SK-N-MC (cell line): ENCODE results near the gene RPS23.
A peak's percentile ranks its signal among the peaks of the same experiment; 100 is the strongest.

Source experiments
- DNase-seq: peaks from one replicate; pipeline ENCODE4 v3.0.0-alpha.2; 2011; ENCODE audit warnings: low read depth, low spot score
- H3K27ac ChIP-seq: fragments of 200-600 bp; sonication (generic); 2 replicates; pipeline ENCODE4 v1.5.1; 2016; ENCODE audit warnings: mixed run types
- H3K36me3 ChIP-seq: fragments of 200-600 bp; sonication (generic); 2 replicates; pipeline ENCODE4 v1.6.1; 2017; ENCODE audit warnings: antibody characterized with exemption, low read length, mixed read lengths; ENCODE audit not compliant: insufficient read depth
- H3K4me3 ChIP-seq: fragments of 200-600 bp; sonication (generic); 2 replicates; pipeline ENCODE4 v1.5.1; 2016
- H3K9ac ChIP-seq: fragments of 200-600 bp; sonication (generic); 2 replicates; pipeline ENCODE4 v1.8.0; 2017; ENCODE audit warnings: mixed run types, mixed read lengths; ENCODE audit not compliant: insufficient read length
- H3K9me3 ChIP-seq: fragments of 200-600 bp; sonication (generic); 2 replicates; pipeline ENCODE4 v1.6.1; 2017; ENCODE audit warnings: low read depth, mild to moderate bottlenecking, antibody characterized with exemption, low read length, moderate library complexity, mixed read lengths
- EZH2 ChIP-seq: fragments of 200-600 bp; sonication (generic); IDR thresholded peaks from one replicate; pipeline ENCODE4 v1.6.1; 2017; ENCODE audit warnings: antibody characterized with exemption
- FOXP2 ChIP-seq: optimal IDR thresholded peaks from 2 replicates; pipeline ENCODE3; 2011; ENCODE audit warnings: mild to moderate bottlenecking, moderate library complexity; ENCODE audit not compliant: insufficient read depth; ENCODE audit errors: extremely low read length, control extremely low read depth
- POLR2AphosphoS5 ChIP-seq: IDR thresholded peaks from 2 replicates; pipeline ENCODE4 v1.6.1; 2012; ENCODE audit warnings: mild to moderate bottlenecking, low read depth, low read length, borderline replicate concordance

The RPS23 gene

GRCh38 chr5:82277987-82278710 lies at the start of gene RPS23:
TSS of gene RPS23 (minus strand) at chr5:82278354. CDS start at chr5:82278323, 31 bp downstream.
- no peak for TF ChIP-seq FOXP2
- peak; percentile 97 for TF ChIP-seq POLR2AphosphoS5
- DNase-seq: peak; percentile 92
- peak within 1 kb of the TSS; percentile 97 for H3K4me3 ChIP-seq
- H3K36me3 ChIP-seq: peaks cover 43% of the 10 kb centered on the region
- H3K9ac ChIP-seq: peak within 1 kb of the TSS; percentile 100
- H3K27ac ChIP-seq: peak within 1 kb of the TSS; percentile 97
- no peaks in the 10 kb centered on the region for H3K9me3 ChIP-seq

- Histone ChIP-seq H3K4me3 (no peak overlapping the region), H3K9ac (no peak overlapping the region), H3K9me3 (no peaks in the 10 kb centered on the region), H3K36me3 (no peaks in the 10 kb centered on the region), H3K27ac (no peak overlapping the region)
- no peak for TF ChIP-seq EZH2
- no peak for TF ChIP-seq POLR2AphosphoS5
- TF ChIP-seq FOXP2: no peak
- DNase-seq: no peak
Observed at GRCh38 chr5:82327941-82328340, 49.8 kb upstream of the RPS23 start.

DNA sequence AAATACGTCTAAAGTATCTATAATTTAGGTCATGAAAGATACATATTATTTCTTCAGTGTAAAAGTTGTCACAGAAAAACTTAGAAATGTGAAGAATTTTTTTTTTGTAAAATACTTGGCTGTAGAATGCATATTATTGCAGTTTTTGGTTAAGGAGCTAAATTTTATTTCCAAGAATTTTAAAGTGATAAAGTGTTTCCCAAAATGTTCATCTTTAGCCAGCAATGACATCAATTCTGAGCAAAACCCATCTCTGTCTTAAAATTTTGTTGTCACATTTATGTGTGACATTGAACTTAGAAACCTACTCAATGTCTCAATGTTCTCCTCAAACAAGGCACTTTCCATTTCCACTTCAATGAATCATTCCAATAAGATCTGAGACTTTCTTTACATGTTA lies 47.8 kb upstream of the RPS23 start:
- Histone ChIP-seq H3K4me3 (no peak overlapping the region), H3K9me3 (no peaks in the 10 kb centered on the region), H3K9ac (no peak overlapping the region), H3K27ac (no peak overlapping the region), H3K36me3 (no peaks in the 10 kb centered on the region)
- TF ChIP-seq POLR2AphosphoS5 (no peak), FOXP2 (no peak), EZH2 (no peak)
- no peak for DNase-seq

GRCh38 chr5:82325155-82325554 lies 47.0 kb upstream of the RPS23 start:
- H3K27ac ChIP-seq: no peak overlapping the region
- no peak overlapping the region for H3K4me3 ChIP-seq
- no peaks in the 10 kb centered on the region for H3K36me3 ChIP-seq
- DNase-seq: no peak
- TF ChIP-seq EZH2 (no peak), FOXP2 (no peak), POLR2AphosphoS5 (no peak)
- H3K9me3 ChIP-seq: no peaks in the 10 kb centered on the region
- no peak overlapping the region for H3K9ac ChIP-seq

- no peaks in the 10 kb centered on the region for H3K36me3 ChIP-seq
- H3K27ac ChIP-seq: no peak overlapping the region
- no peak overlapping the region for H3K9ac ChIP-seq
- H3K4me3 ChIP-seq: no peak overlapping the region
- DNase-seq: no peak
- TF ChIP-seq FOXP2 (no peak), POLR2AphosphoS5 (no peak), EZH2 (no peak)
- no peaks in the 10 kb centered on the region for H3K9me3 ChIP-seq
Observed at GRCh38 chr5:82320966-82321365, 42.8 kb upstream of the RPS23 start.

- Histone ChIP-seq H3K27ac (no peak overlapping the region), H3K9ac (no peak overlapping the region), H3K9me3 (no peaks in the 10 kb centered on the region), H3K4me3 (no peak overlapping the region), H3K36me3 (no peaks in the 10 kb centered on the region)
- TF ChIP-seq EZH2: no peak
- no peak for TF ChIP-seq FOXP2
- TF ChIP-seq POLR2AphosphoS5: no peak
- DNase-seq: no peak
Observed at GRCh38 chr5:82319651-82320376, 41.7 kb upstream of the RPS23 start.

DNA sequence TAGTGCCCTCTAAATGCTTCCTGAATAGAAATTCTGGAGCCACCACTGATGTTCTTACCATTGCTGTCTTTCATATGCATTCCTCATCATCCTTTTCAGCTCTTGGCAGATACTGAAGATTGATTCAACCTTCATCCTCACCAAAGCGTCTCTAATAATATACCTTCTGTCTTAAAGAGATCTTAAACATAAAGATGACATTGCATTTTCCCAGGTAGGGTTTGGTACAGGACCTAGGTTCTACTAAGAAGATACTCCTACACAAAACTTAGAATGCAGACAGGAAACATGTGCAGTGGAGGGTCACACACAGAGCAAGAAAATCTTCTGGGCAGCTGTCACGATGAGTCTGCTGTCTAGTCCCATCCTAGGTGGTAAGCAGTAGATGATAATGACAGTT lies 41.0 kb upstream of the RPS23 start:
- Histone ChIP-seq H3K9ac (no peak overlapping the region), H3K4me3 (no peak overlapping the region), H3K27ac (no peak overlapping the region), H3K9me3 (no peaks in the 10 kb centered on the region), H3K36me3 (no peaks in the 10 kb centered on the region)
- TF ChIP-seq EZH2 (no peak), FOXP2 (no peak), POLR2AphosphoS5 (no peak)
- DNase-seq: no peak

DNA sequence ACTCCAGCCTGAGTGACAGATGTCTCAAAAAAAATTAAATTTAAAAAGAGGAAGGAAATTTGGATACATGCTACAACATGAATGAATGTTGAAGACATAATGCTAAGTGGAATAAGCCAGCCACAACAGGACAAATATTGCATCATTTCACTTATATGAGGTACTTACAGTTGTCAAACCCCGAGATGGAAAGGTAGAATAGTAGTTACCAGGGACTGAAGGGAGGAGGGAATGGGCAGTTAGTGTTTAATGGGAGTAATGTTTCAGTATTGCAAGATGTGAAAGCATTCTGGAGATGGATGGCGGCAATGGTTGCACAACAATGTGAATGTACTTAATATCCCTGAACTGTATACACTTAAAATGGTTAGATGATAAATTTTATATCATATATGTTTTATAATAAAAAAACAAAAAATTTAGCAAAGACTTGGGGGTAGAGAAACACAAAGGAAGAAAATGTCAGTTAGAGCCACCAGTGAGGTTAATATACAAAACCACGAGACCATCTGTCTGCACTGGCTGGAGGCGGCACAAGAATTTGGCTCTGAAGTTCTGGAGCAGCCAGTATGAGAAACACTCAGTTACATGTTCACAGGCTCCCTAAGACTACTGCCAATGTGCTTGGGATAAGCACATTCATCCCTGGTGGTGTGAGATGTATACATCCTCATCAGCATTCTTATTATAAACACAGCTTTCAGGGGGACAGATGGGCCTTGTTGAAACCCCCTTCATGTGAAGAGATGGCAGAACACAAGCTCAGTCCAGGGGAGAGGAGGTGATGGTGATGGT lies 37.0 kb upstream of the RPS23 start:
- Histone ChIP-seq H3K9me3 (no peaks in the 10 kb centered on the region), H3K9ac (no peak overlapping the region), H3K27ac (no peak overlapping the region), H3K36me3 (no peaks in the 10 kb centered on the region), H3K4me3 (no peak overlapping the region)
- no peak for DNase-seq
- TF ChIP-seq POLR2AphosphoS5 (no peak), EZH2 (no peak), FOXP2 (no peak)
